OCI-LY1 (cell line): ENCODE results near the gene PDE6C.

ENCODE experiments used
- H2AFZ ChIP-seq: fragments of 200-600 bp; sonication (generic), shearing (Covaris generic); 2 replicates; pipeline ENCODE4 v1.6.0; 2014; ENCODE audit warnings: antibody characterized with exemption, mild to moderate bottlenecking, low read length
- H3F3A ChIP-seq: fragments of 200-600 bp; sonication (generic), shearing (Covaris generic); 2 replicates; pipeline ENCODE4 v1.6.0; 2014; ENCODE audit warnings: mild to moderate bottlenecking, antibody characterized with exemption, low read length, moderate library complexity; ENCODE audit not compliant: insufficient read depth
- H3K27ac ChIP-seq: fragments of 200-600 bp; sonication (generic); 2 replicates; pipeline ENCODE4 v1.5.1; 2014; ENCODE audit warnings: low read length, mixed run types, mild to moderate bottlenecking, low read depth; ENCODE audit not compliant: poor library complexity, severe bottlenecking
- H3K27me3 ChIP-seq: fragments of 200-600 bp; sonication (generic); 2 replicates; pipeline ENCODE4 v1.6.0; 2014; ENCODE audit warnings: antibody characterized with exemption, mild to moderate bottlenecking, low read length, moderate library complexity; ENCODE audit not compliant: insufficient read depth
- H3K36me3 ChIP-seq: fragments of 200-600 bp; sonication (generic); 2 replicates; pipeline ENCODE4 v1.6.1; 2014; ENCODE audit warnings: mild to moderate bottlenecking, antibody characterized with exemption, low read length, moderate library complexity, mixed read lengths; ENCODE audit not compliant: insufficient read depth
- H3K4me1 ChIP-seq: fragments of 200-600 bp; sonication (generic); 2 replicates; pipeline ENCODE4 v1.5.1; 2014; ENCODE audit warnings: mild to moderate bottlenecking, low read length, moderate library complexity; ENCODE audit not compliant: insufficient read depth, severe bottlenecking
- H3K4me2 ChIP-seq: fragments of 200-600 bp; sonication (generic), shearing (Covaris generic); 2 replicates; pipeline ENCODE4 v1.6.1; 2014; ENCODE audit warnings: low read length
- H3K4me3 ChIP-seq: fragments of 200-600 bp; sonication (generic); 2 replicates; pipeline ENCODE4 v1.5.1; 2014; ENCODE audit warnings: low read length, low read depth, mild to moderate bottlenecking, mixed read lengths; ENCODE audit not compliant: poor library complexity, severe bottlenecking
- H3K79me2 ChIP-seq: fragments of 200-600 bp; shearing (Covaris generic); 2 replicates; pipeline ENCODE4 v1.6.1; 2016; ENCODE audit warnings: mixed run types, low read length, mixed read lengths; ENCODE audit not compliant: insufficient read depth
- H3K9ac ChIP-seq: fragments of 200-600 bp; sonication (generic), shearing (Covaris generic); 2 replicates; pipeline ENCODE4 v1.6.1; 2014; ENCODE audit warnings: mild to moderate bottlenecking, low read length, mixed read lengths
- H3K9me2 ChIP-seq: fragments of 200-600 bp; sonication (generic), shearing (Covaris generic); 2 replicates; pipeline ENCODE4 v1.6.1; 2014; ENCODE audit warnings: low read depth, mild to moderate bottlenecking, low read length, mixed read lengths
- H3K9me3 ChIP-seq: fragments of 200-600 bp; shearing (Covaris generic); 2 replicates; pipeline ENCODE4 v1.6.1; 2014; ENCODE audit warnings: low read length, mixed read lengths
- H4K20me1 ChIP-seq: fragments of 200-600 bp; sonication (generic), shearing (Covaris generic); 2 replicates; pipeline ENCODE4 v1.6.0; 2016; ENCODE audit warnings: mild to moderate bottlenecking, low read length; ENCODE audit not compliant: insufficient read depth
- CTCF ChIP-seq: fragments of 200-600 bp; sonication (generic), shearing (Covaris generic); IDR thresholded peaks from 2 replicates; pipeline ENCODE4 v1.5.1; 2017; ENCODE audit warnings: mild to moderate bottlenecking, antibody characterized with exemption, low read length, moderate library complexity, mixed read lengths
- EZH2 ChIP-seq: fragments of 200-600 bp; sonication (generic), shearing (Covaris generic); IDR thresholded peaks from 2 replicates; pipeline ENCODE4 v1.8.0; 2017; ENCODE audit warnings: borderline replicate concordance, mixed run types, mild to moderate bottlenecking, antibody characterized with exemption, low read length, moderate library complexity, mixed read lengths

PDE6C gene

GRCh38 chr10:93715345-93715744 lies 103.0 kb downstream of the PDE6C start:
- no peaks in the 10 kb centered on the region for H3K9me2 ChIP-seq
- H3K4me3 ChIP-seq = no peak overlapping the region
- H3K27me3 ChIP-seq = no peaks in the 10 kb centered on the region
- H3K4me1 ChIP-seq = no peaks in the 10 kb centered on the region
- no peaks in the 10 kb centered on the region for H3K9me3 ChIP-seq
- H3K4me2 ChIP-seq = no peak overlapping the region
- H2AFZ ChIP-seq = no peak overlapping the region
- no peak overlapping the region for H3K9ac ChIP-seq
- no peaks in the 10 kb centered on the region for H4K20me1 ChIP-seq
- no peak for TF ChIP-seq CTCF
- TF ChIP-seq EZH2 = no peak
- no peaks in the 10 kb centered on the region for H3K79me2 ChIP-seq
- no peaks in the 10 kb centered on the region for H3K36me3 ChIP-seq
- H3K27ac ChIP-seq = no peak overlapping the region
- no peaks in the 10 kb centered on the region for H3F3A ChIP-seq
